Natural killer cell (primary cell): ENCODE measurements around the gene PRKD2. TPM values are rescaled to one million over a fixed set of nuclear protein-coding genes. Genes with fewer than 3 reads are reported as not detected.

Experiments used
- ATAC-seq, 3 donors: fragments of 150-1000 bp in 2 of 3; fragments of 200-7000 bp in 1 of 3; cut with Tn5 transposase; 1 replicate in 1 of 3; 2 replicates in 2 of 3; pipeline ENCODE4 v1.10.0; 2021; ENCODE audit warnings: mild to moderate bottlenecking in 2 of 3, moderate library complexity in 2 of 3
- DNase-seq, 2 donors: peaks; one replicate each; pipeline versions ENCODE4 v3.0.0 to v3.0.0-alpha.2; 2013 to 2021; ENCODE audit warnings: mixed read lengths in 1 of 2
- H3K27ac ChIP-seq: one replicate; pipeline ENCODE4 v1.5.1; 2013; ENCODE audit warnings: mild to moderate bottlenecking, low read length
- H3K27me3 ChIP-seq: one replicate; pipeline ENCODE4 v1.6.1; 2013; ENCODE audit warnings: low read length; ENCODE audit not compliant: control insufficient read depth, insufficient read depth
- H3K36me3 ChIP-seq: one replicate; pipeline ENCODE4 v1.6.1; 2013; ENCODE audit warnings: low read length; ENCODE audit not compliant: control insufficient read depth, insufficient read depth
- H3K4me1 ChIP-seq: one replicate; pipeline ENCODE4 v1.6.1; 2013; ENCODE audit warnings: low read length; ENCODE audit not compliant: control insufficient read depth, insufficient read depth
- H3K4me3 ChIP-seq: one replicate; pipeline ENCODE4 v1.5.1; 2013; ENCODE audit warnings: low read length
- H3K9me3 ChIP-seq: one replicate; pipeline ENCODE4 v1.6.1; 2013; ENCODE audit warnings: low read length; ENCODE audit not compliant: control insufficient read depth, insufficient read depth
- H3K27ac Mint-ChIP-seq, 2 donors: one replicate each; pipeline ENCODE4 v1.8.0; 2022; ENCODE audit warnings: mild to moderate bottlenecking in 2 of 2, mixed read lengths in 2 of 2, moderate library complexity in 1 of 2
- H3K27me3 Mint-ChIP-seq, 2 donors: one replicate each; pipeline ENCODE4 v1.8.0; 2022; ENCODE audit warnings: low read depth in 2 of 2, mixed read lengths in 2 of 2
- H3K36me3 Mint-ChIP-seq: one replicate; pipeline ENCODE4 v1.8.0; 2022; ENCODE audit warnings: mixed read lengths
- H3K4me1 Mint-ChIP-seq, 2 donors: one replicate each; pipeline ENCODE4 v1.8.0; 2022; ENCODE audit warnings: mixed read lengths in 2 of 2
- H3K4me3 Mint-ChIP-seq: one replicate; pipeline ENCODE4 v1.8.0; 2022; ENCODE audit warnings: mild to moderate bottlenecking, moderate library complexity, mixed read lengths
- H3K9me3 Mint-ChIP-seq, 2 donors: one replicate each; pipeline ENCODE4 v1.8.0; 2022; ENCODE audit warnings: mixed read lengths in 2 of 2
- WGBS: methylation state at CpG from one replicate; pipeline ENCODE4 v1.1.7; 2013; ENCODE audit warnings: missing lambda C conversion rate; ENCODE audit not compliant: insufficient coverage; 5-methylcytosine and 5-hydroxymethylcytosine counted together
- intact Hi-C: fragments of 100-400 bp; cut with micrococcal nuclease; formaldehyde crosslinking; loops from one replicate; pipeline ENCODE4 v1.14.2; 2022
- total RNA-seq, 4 donors: library from RNA; stranded (reverse); fragments of 120-200 nt in 1 of 4; gene quantifications; one replicate each; pipeline versions ENCODE4 v1.2.3 to v1.2.4, GENCODE V29; 2013 to 2022
- TF ChIP-seq, protein P1 (sequence below): fragments of 200-600 bp; IDR thresholded peaks from one replicate; pipeline ENCODE4 v1.8.0; 2022; ENCODE audit warnings: antibody characterized with exemption

PRKD2 gene
- total RNA-seq, 3 donors from 2014 or later (not counting 1 experiment from before 2014, with no cell fraction given): 179 to 216 (median 203) TPM

DNA sequence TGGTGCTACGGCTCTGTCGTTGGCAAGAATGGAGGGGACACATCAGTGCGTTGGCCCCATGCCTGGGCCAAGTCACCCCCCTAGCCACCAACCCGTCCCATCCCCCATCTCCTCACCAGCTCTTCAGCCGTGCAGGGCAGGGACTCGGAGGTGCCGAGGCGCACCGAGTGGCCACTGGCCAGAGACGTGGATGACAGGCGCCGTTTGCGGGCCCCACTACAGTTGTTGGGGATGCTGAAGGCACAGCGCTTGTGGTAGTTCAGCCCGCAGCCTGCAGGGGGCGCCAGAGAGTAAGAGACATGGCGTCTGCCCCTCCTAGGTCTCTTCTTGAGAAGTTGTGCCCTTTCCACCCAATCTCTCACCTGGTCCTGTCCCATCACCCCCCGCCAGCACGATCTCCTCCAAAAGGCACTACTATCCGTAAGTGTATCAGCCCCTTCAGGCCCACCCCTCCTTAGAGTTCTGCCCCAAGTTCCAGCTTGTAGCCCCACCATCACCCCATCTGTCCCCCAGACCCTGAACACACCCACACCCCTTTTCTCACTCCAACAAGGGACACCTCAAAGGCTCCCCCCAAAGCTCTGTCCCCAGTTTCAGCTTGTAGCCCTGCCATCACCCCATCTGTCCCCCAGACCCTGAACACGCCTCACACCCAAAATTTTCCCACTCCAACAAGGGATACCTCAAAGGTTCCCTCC is 12.4 kb downstream of the PRKD2 start:
- H3K4me3 Mint-ChIP-seq: no peak overlapping the region
- TF ChIP-seq, protein P1, sequence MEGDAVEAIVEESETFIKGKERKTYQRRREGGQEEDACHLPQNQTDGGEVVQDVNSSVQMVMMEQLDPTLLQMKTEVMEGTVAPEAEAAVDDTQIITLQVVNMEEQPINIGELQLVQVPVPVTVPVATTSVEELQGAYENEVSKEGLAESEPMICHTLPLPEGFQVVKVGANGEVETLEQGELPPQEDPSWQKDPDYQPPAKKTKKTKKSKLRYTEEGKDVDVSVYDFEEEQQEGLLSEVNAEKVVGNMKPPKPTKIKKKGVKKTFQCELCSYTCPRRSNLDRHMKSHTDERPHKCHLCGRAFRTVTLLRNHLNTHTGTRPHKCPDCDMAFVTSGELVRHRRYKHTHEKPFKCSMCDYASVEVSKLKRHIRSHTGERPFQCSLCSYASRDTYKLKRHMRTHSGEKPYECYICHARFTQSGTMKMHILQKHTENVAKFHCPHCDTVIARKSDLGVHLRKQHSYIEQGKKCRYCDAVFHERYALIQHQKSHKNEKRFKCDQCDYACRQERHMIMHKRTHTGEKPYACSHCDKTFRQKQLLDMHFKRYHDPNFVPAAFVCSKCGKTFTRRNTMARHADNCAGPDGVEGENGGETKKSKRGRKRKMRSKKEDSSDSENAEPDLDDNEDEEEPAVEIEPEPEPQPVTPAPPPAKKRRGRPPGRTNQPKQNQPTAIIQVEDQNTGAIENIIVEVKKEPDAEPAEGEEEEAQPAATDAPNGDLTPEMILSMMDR: peak; percentile 97
- H3K9me3 Mint-ChIP-seq: no peaks in the 10 kb centered on the region
- peak overlapping the region; percentile 83 to 84 for H3K27ac Mint-ChIP-seq
- Histone ChIP-seq H3K27ac (no peak overlapping the region), H3K4me1 (peaks cover 7% of the 10 kb centered on the region), H3K27me3 (no peaks in the 10 kb centered on the region), H3K36me3 (peaks cover 79% of the 10 kb centered on the region), H3K9me3 (no peaks in the 10 kb centered on the region), H3K4me3 (no peak overlapping the region)
- 38% methylated on average over 21 of the region's 21 CpGs for WGBS
- intact Hi-C loops: loop anchor here (1.0 kb wide), 1 partner anchor 24 kb away; no protein-coding TSS in a partner anchor
- DNase-seq (peak; percentile 87 to 89), ATAC-seq (peak; percentile 91 to 99 (median 94))
- no peaks in the 10 kb centered on the region for H3K27me3 Mint-ChIP-seq
- H3K4me1 Mint-ChIP-seq: peaks cover 12 to 23% of the 10 kb centered on the region in 2 donors
- H3K36me3 Mint-ChIP-seq: peaks cover 7% of the 10 kb centered on the region

DNA sequence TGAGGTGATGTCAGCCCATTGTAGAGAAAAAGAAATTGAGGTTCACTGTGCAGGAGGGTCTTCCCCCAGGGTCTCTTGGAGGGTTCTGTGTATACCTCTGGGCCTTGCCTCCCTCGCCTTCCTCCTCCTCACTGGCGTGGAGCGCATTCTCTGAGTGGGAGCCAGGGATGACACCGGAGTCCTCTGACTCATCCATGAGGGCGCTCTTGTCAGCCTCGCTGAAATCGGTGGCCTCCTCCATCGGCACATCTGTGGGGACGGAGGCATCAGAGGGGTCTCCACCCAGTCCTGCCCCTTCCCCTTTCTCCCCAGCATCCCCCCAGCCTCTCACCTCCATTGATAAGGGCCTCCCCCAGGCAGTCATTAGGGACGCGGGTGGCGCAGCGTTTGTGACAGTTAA is 16.2 kb downstream of the PRKD2 start:
- 94% methylated on average over 13 of the region's 13 CpGs for WGBS
- H3K4me1 Mint-ChIP-seq: peaks cover 6 to 23% of the 10 kb centered on the region in 2 donors
- no peak for DNase-seq
- intact Hi-C loops: no loop called here
- no peak overlapping the region for H3K27ac ChIP-seq
- no peaks in the 10 kb centered on the region for H3K9me3 Mint-ChIP-seq
- no peak overlapping the region for H3K27ac Mint-ChIP-seq
- no peak for ATAC-seq
- H3K36me3 Mint-ChIP-seq: peaks cover 8% of the 10 kb centered on the region
- no peaks in the 10 kb centered on the region for H3K27me3 Mint-ChIP-seq
- no peak overlapping the region for H3K4me3 Mint-ChIP-seq
- H3K9me3 ChIP-seq: no peaks in the 10 kb centered on the region
- peaks cover 7% of the 10 kb centered on the region for H3K4me1 ChIP-seq
- H3K27me3 ChIP-seq: no peaks in the 10 kb centered on the region
- TF ChIP-seq, protein P1: no peak
- H3K4me3 ChIP-seq: no peak overlapping the region
- H3K36me3 ChIP-seq: peaks cover 83% of the 10 kb centered on the region

DNA sequence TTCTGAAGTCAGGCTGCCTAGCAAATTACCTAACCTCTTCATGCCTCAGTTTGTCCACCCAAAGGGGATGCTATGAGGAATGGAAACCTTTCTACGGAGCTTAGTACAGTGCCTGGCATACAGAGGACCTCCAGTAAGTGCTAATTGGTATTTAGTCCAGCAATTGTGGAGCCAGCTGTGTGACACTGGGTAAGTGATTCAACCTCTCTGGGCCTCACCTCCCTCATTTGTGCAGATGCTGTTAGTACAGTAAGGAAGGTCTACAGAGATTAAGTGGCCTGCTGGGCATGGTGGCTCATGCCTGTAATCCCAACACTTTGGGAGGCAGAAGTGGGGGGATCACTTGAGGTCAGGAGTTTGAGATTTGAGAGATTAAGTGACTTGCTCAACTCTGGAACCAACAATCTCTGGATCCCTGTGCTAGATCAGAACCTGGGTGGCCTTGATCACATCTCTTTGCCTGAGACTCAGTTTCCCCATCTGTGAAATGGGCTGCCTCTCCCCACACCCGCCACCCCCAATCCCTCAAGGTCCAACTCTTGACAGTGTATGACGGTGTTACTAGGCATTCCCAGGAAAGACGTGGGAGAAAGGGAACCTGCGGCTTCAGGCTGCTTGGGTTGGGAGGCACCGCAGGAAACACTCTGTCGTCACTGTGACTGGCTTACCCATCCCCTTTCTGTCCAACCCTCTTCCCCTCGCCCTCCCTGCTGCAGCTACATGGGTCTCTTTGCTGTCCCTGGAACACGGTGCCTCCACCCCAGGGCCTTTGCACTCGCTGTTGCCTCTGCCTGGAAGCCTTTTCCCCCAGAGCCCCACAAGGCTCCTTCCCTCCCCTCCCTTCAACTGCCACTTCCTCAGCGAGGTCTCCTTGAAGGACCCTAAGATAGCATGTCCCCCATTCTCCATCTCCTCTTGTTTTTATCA is 18.3 kb downstream of the PRKD2 start:
- TF ChIP-seq, protein P1: no peak
- Mint-ChIP-seq H3K27ac (no peak overlapping the region), H3K4me1 (peaks cover 0 to 5% of the 10 kb centered on the region in 2 donors), H3K27me3 (no peaks in the 10 kb centered on the region), H3K36me3 (peaks cover 14% of the 10 kb centered on the region), H3K9me3 (no peaks in the 10 kb centered on the region), H3K4me3 (no peak overlapping the region)
- Histone ChIP-seq H3K4me1 (no peaks in the 10 kb centered on the region), H3K4me3 (no peak overlapping the region), H3K9me3 (no peaks in the 10 kb centered on the region), H3K27me3 (no peaks in the 10 kb centered on the region), H3K27ac (no peak overlapping the region), H3K36me3 (peaks cover 88% of the 10 kb centered on the region)
- ATAC-seq (no peak), DNase-seq (no peak)
- WGBS: 98% methylated on average over 11 of the region's 11 CpGs
- intact Hi-C loops: no loop called here
